Mesothelial cell of epicardium (in vitro differentiated cells): ENCODE data around the gene QKI. TPM values are rescaled to one million over a fixed set of nuclear protein-coding genes. Genes with fewer than 3 reads are reported as not detected.

Source experiments
- DNase-seq, 2 experiments: peaks; one replicate each; pipeline ENCODE4 v3.0.0; 2021; ENCODE audit warnings: low spot score in 2 of 2; ENCODE audit not compliant: unreplicated experiment in 2 of 2
- H3K27ac Mint-ChIP-seq: 2 replicates; pipeline ENCODE4 v1.8.0; 2021; ENCODE audit warnings: mixed read lengths
- H3K27me3 Mint-ChIP-seq: 2 replicates; pipeline ENCODE4 v1.8.0; 2021; ENCODE audit warnings: low read depth, mixed read lengths
- H3K36me3 Mint-ChIP-seq: 2 replicates; pipeline ENCODE4 v1.8.0; 2021; ENCODE audit warnings: mixed read lengths
- H3K4me1 Mint-ChIP-seq: 2 replicates; pipeline ENCODE4 v1.8.0; 2021; ENCODE audit warnings: mixed read lengths
- H3K4me3 Mint-ChIP-seq: 2 replicates; pipeline ENCODE4 v1.8.0; 2021; ENCODE audit warnings: mild to moderate bottlenecking, moderate library complexity, mixed read lengths
- H3K9me3 Mint-ChIP-seq: 2 replicates; pipeline ENCODE4 v1.8.0; 2021; ENCODE audit warnings: mixed read lengths
- CTCF ChIP-seq: fragments of 200-600 bp; sonication (generic); IDR thresholded peaks from one replicate; pipeline ENCODE4 v1.5.0; 2021; ENCODE audit warnings: antibody characterized with exemption; ENCODE audit not compliant: unreplicated experiment
- total RNA-seq: library from RNA; stranded (reverse); gene quantifications from 3 replicates; pipeline ENCODE4 v1.2.1, GENCODE V29; 2021

QKI gene
- total RNA-seq, 1 donor from 2014 or later, result 133 TPM

- no peaks in the 10 kb centered on the region for H3K36me3 Mint-ChIP-seq
- peak overlapping the region; percentile 66 for H3K27ac Mint-ChIP-seq
- H3K4me1 Mint-ChIP-seq, result peaks cover 12% of the 10 kb centered on the region
- no peak for TF ChIP-seq CTCF
- H3K9me3 Mint-ChIP-seq, result peaks cover 6% of the 10 kb centered on the region
- no peaks in the 10 kb centered on the region for H3K27me3 Mint-ChIP-seq
- DNase-seq, result no peak
- H3K4me3 Mint-ChIP-seq, result no peak overlapping the region
Measured at GRCh38 chr6:163386329-163386908, 28.1 kb upstream of the QKI start.

- H3K27ac Mint-ChIP-seq, result no peak overlapping the region
- H3K4me3 Mint-ChIP-seq, result no peak overlapping the region
- DNase-seq, result no peak
- H3K36me3 Mint-ChIP-seq, result no peaks in the 10 kb centered on the region
- H3K27me3 Mint-ChIP-seq, result no peaks in the 10 kb centered on the region
- peaks cover 21% of the 10 kb centered on the region for H3K4me1 Mint-ChIP-seq
- no peak for TF ChIP-seq CTCF
- H3K9me3 Mint-ChIP-seq, result peaks cover 6% of the 10 kb centered on the region
Measured at GRCh38 chr6:163387317-163387716, 27.2 kb upstream of the QKI start.

- Mint-ChIP-seq H3K27ac (no peak overlapping the region), H3K36me3 (no peaks in the 10 kb centered on the region), H3K27me3 (no peaks in the 10 kb centered on the region), H3K4me3 (no peak overlapping the region), H3K9me3 (no peaks in the 10 kb centered on the region), H3K4me1 (peaks cover 27% of the 10 kb centered on the region)
- TF ChIP-seq CTCF, result no peak
- no peak for DNase-seq
Measured at GRCh38 chr6:163389354-163389753, 25.2 kb upstream of the QKI start.

- no peaks in the 10 kb centered on the region for H3K9me3 Mint-ChIP-seq
- no peak overlapping the region for H3K4me3 Mint-ChIP-seq
- no peak for DNase-seq
- H3K27ac Mint-ChIP-seq, result no peak overlapping the region
- TF ChIP-seq CTCF, result no peak
- H3K36me3 Mint-ChIP-seq, result no peaks in the 10 kb centered on the region
- peaks cover 35% of the 10 kb centered on the region for H3K4me1 Mint-ChIP-seq
- H3K27me3 Mint-ChIP-seq, result no peaks in the 10 kb centered on the region
Measured at GRCh38 chr6:163390770-163391169, 23.7 kb upstream of the QKI start.

- Mint-ChIP-seq H3K4me3 (no peak overlapping the region), H3K27me3 (no peaks in the 10 kb centered on the region), H3K27ac (peak overlapping the region; percentile 44), H3K4me1 (peaks cover 40% of the 10 kb centered on the region), H3K9me3 (no peaks in the 10 kb centered on the region), H3K36me3 (no peaks in the 10 kb centered on the region)
- DNase-seq, result no peak
- no peak for TF ChIP-seq CTCF
Measured at GRCh38 chr6:163391985-163392384, 22.5 kb upstream of the QKI start.

- Mint-ChIP-seq H3K9me3 (no peaks in the 10 kb centered on the region), H3K36me3 (no peaks in the 10 kb centered on the region), H3K4me1 (peaks cover 39% of the 10 kb centered on the region), H3K27me3 (no peaks in the 10 kb centered on the region), H3K27ac (peak overlapping the region; percentile 44), H3K4me3 (no peak overlapping the region)
- peak in 1 of 2 experiments; percentile 39 for DNase-seq
- TF ChIP-seq CTCF, result no peak
Measured at GRCh38 chr6:163392533-163392932, 22.0 kb upstream of the QKI start.
